ENCODE measurements around the gene RTN3. TPM values are rescaled to one million over a fixed set of nuclear protein-coding genes. Genes with fewer than 3 reads are reported as not detected.

Gene RTN3
- total RNA-seq, 1 experiment from 2014 or later, result 95.0 TPM

DNA sequence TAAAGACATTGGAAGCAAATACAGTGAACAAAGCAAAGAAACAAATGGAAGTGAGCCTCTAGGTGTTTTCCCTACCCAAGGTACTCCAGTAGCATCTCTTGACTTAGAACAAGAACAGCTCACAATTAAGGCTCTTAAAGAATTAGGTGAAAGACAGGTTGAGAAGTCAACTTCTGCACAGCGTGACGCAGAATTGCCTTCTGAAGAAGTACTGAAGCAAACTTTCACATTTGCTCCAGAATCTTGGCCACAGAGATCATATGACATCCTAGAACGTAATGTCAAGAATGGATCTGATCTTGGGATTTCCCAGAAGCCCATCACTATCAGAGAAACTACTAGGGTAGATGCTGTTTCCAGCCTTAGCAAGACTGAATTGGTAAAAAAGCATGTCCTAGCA lies 39.3 kb downstream of the RTN3 start:
- Histone ChIP-seq H4K20me1 (ENCODE audit: insufficient read depth) (no peaks in the 10 kb centered on the region), H3K27me3 (ENCODE audit: insufficient read depth, low read length) (no peaks in the 10 kb centered on the region), H3K4me1 (ENCODE audit: control insufficient read depth in 1 of 2, insufficient read depth in 2 of 2, low read length in 2 of 2) (peaks cover 0 to 4% of the 10 kb centered on the region in 2 experiments; a peak in 1 of 4 replicates), H3K9me2 (ENCODE audit: insufficient read depth) (no peaks in the 10 kb centered on the region), H3K9me3 (ENCODE audit: control insufficient read depth in 1 of 2, insufficient read depth in 1 of 2, low read depth in 1 of 2, low read length in 2 of 2) (no peaks in the 10 kb centered on the region), H3K27ac (ENCODE audit: low read depth, low read length) (no peak overlapping the region), H3K4me2 (ENCODE audit: low read length) (no peak overlapping the region), H3K4me3 (replicated peaks in 1 of 2; ENCODE audit: low read depth in 1 of 2, low read length in 2 of 2) (no peak overlapping the region), H3K36me3 (ENCODE audit: control insufficient read depth in 1 of 2, insufficient read depth in 2 of 2, low read length in 2 of 2) (no peaks in the 10 kb centered on the region), H2AFZ (ENCODE audit: low read depth, low read length, poor library complexity, severe bottlenecking) (no peak overlapping the region), H3K9ac (ENCODE audit: low read length) (no peak overlapping the region), H3K79me2 (ENCODE audit: insufficient read depth, low read length) (peaks cover 31% of the 10 kb centered on the region)
- DNase-seq (ENCODE audit: low read depth, low spot score) (no peak), ATAC-seq (no peak)
- intact Hi-C loops (cut with micrococcal nuclease), result no loop called here
- ChIA-PET CTCF (no interaction called here), RAD21 (ENCODE audit: low non-redundant PET in 1 of 2, low total read pairs in 2 of 2, uncharacterized antibody in 2 of 2, unreplicated experiment in 2 of 2) (no interaction called here), POLR2A (no interaction called here)
- BruUV-seq (replicated peaks), result no TSS peak
- TF ChIP-seq RAD21 (IDR thresholded peaks at IDR 0.05; ENCODE audit: low read depth) (no peak), POLR2AphosphoS5 (IDR thresholded peaks at IDR 0.05; ENCODE audit: low read depth, low read length) (no peak), CEBPB (IDR thresholded peaks at IDR 0.05; ENCODE audit: low read depth) (no peak), ZFX (IDR thresholded peaks at IDR 0.05) (no peak), EZH2 (IDR thresholded peaks at IDR 0.05) (no peak), ZNF274 (IDR thresholded peaks at IDR 0.05; ENCODE audit: low read depth, low read length) (no peak), JUND (IDR thresholded peaks at IDR 0.05) (no peak), CBX3 (IDR thresholded peaks at IDR 0.05; ENCODE audit: low read depth) (no peak), ELF1 (IDR thresholded peaks at IDR 0.05; ENCODE audit: borderline replicate concordance, low read depth) (no peak), SP1 (IDR thresholded peaks at IDR 0.05; ENCODE audit: low read depth) (no peak), SIN3A (IDR thresholded peaks at IDR 0.05; ENCODE audit: low read depth) (no peak), YY1 (IDR thresholded peaks at IDR 0.05; ENCODE audit: extremely low read depth, insufficient replicate concordance, low read depth, low read length) (no peak), POLR2A (IDR thresholded peaks at IDR 0.05; ENCODE audit: borderline replicate concordance, extremely low read depth, insufficient read depth, insufficient read length) (no peak), EGR1 (IDR thresholded peaks at IDR 0.05; ENCODE audit: low read depth) (no peak), TCF7L2 (IDR thresholded peaks at IDR 0.05; ENCODE audit: borderline replicate concordance, extremely low read depth, insufficient read depth, insufficient read length) (no peak)
- TF ChIP-seq, protein P1, sequence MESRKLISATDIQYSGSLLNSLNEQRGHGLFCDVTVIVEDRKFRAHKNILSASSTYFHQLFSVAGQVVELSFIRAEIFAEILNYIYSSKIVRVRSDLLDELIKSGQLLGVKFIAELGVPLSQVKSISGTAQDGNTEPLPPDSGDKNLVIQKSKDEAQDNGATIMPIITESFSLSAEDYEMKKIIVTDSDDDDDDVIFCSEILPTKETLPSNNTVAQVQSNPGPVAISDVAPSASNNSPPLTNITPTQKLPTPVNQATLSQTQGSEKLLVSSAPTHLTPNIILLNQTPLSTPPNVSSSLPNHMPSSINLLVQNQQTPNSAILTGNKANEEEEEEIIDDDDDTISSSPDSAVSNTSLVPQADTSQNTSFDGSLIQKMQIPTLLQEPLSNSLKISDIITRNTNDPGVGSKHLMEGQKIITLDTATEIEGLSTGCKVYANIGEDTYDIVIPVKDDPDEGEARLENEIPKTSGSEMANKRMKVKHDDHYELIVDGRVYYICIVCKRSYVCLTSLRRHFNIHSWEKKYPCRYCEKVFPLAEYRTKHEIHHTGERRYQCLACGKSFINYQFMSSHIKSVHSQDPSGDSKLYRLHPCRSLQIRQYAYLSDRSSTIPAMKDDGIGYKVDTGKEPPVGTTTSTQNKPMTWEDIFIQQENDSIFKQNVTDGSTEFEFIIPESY (IDR thresholded peaks at IDR 0.05; ENCODE audit: extremely low read depth, insufficient replicate concordance, low read length), result no peak
- TF ChIP-seq, protein P2, sequence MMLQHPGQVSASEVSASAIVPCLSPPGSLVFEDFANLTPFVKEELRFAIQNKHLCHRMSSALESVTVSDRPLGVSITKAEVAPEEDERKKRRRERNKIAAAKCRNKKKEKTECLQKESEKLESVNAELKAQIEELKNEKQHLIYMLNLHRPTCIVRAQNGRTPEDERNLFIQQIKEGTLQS (IDR thresholded peaks at IDR 0.05), result no peak
- TF ChIP-seq, protein P3, sequence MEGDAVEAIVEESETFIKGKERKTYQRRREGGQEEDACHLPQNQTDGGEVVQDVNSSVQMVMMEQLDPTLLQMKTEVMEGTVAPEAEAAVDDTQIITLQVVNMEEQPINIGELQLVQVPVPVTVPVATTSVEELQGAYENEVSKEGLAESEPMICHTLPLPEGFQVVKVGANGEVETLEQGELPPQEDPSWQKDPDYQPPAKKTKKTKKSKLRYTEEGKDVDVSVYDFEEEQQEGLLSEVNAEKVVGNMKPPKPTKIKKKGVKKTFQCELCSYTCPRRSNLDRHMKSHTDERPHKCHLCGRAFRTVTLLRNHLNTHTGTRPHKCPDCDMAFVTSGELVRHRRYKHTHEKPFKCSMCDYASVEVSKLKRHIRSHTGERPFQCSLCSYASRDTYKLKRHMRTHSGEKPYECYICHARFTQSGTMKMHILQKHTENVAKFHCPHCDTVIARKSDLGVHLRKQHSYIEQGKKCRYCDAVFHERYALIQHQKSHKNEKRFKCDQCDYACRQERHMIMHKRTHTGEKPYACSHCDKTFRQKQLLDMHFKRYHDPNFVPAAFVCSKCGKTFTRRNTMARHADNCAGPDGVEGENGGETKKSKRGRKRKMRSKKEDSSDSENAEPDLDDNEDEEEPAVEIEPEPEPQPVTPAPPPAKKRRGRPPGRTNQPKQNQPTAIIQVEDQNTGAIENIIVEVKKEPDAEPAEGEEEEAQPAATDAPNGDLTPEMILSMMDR (IDR thresholded peaks at IDR 0.05 in 2 of 3, conservative IDR thresholded peaks at IDR 0.05 in 1 of 3; ENCODE audit: borderline replicate concordance in 1 of 3, insufficient read depth in 1 of 3, low read depth in 2 of 3, low read length in 2 of 3), result no peak
